DND-41 (cell line): ENCODE measurements around the gene RXRB.
A peak's percentile ranks its signal among the peaks of the same experiment; 100 is the strongest.

Source experiments
- ATAC-seq: fragments of 200-7000 bp; cut with Tn5 transposase; 3 replicates; pipeline ENCODE4 v1.9.1; 2021; ENCODE audit warnings: low read depth; ENCODE audit not compliant: insufficient read depth
- DNase-seq: peaks from one replicate; pipeline ENCODE4 v3.0.0-alpha.2; 2020
- H2AFZ ChIP-seq: 2 replicates; pipeline ENCODE4 v1.6.0; 2012; ENCODE audit warnings: low read depth, low read length
- H3K27ac ChIP-seq: 2 replicates; pipeline ENCODE4 v1.5.1; 2012; ENCODE audit warnings: low read length, inconsistent platforms
- H3K27me3 ChIP-seq: fragments of 200-600 bp; sonication (generic); 2 replicates; pipeline ENCODE4 v1.6.0; 2012; ENCODE audit warnings: low read length, mild to moderate bottlenecking, inconsistent platforms; ENCODE audit not compliant: insufficient read depth, poor library complexity
- H3K36me3 ChIP-seq: 2 replicates; pipeline ENCODE4 v1.5.1; 2012; ENCODE audit warnings: low read length, inconsistent platforms; ENCODE audit not compliant: insufficient read depth
- H3K4me1 ChIP-seq: 2 replicates; pipeline ENCODE4 v1.5.1; 2012; ENCODE audit warnings: mild to moderate bottlenecking, low read length; ENCODE audit not compliant: insufficient read depth
- H3K4me2 ChIP-seq: 2 replicates; pipeline ENCODE4 v1.6.0; 2012; ENCODE audit warnings: mild to moderate bottlenecking, moderate library complexity, low read length, inconsistent platforms; ENCODE audit not compliant: insufficient read depth
- H3K4me3 ChIP-seq, 2 experiments: fragments of 200-600 bp in 1 of 2; shearing (Covaris generic) in 1 of 2; 2 replicates each; pipeline ENCODE4 v1.5.1; 2012 to 2016; ENCODE audit warnings: inconsistent platforms in 2 of 2, low read length in 2 of 2, mild to moderate bottlenecking in 2 of 2, low read depth in 1 of 2, moderate library complexity in 1 of 2
- H3K79me2 ChIP-seq: 2 replicates; pipeline ENCODE4 v1.6.0; 2012; ENCODE audit warnings: low read length, inconsistent platforms; ENCODE audit not compliant: insufficient read depth
- H3K9ac ChIP-seq: 2 replicates; pipeline ENCODE4 v1.6.0; 2012; ENCODE audit warnings: low read depth, mild to moderate bottlenecking, inconsistent platforms, low read length, moderate library complexity
- H3K9me3 ChIP-seq: 2 replicates; pipeline ENCODE4 v1.5.1; 2012; ENCODE audit warnings: low read length, moderate library complexity, mild to moderate bottlenecking, inconsistent platforms; ENCODE audit not compliant: insufficient read depth, severe bottlenecking
- H4K20me1 ChIP-seq: 2 replicates; pipeline ENCODE4 v1.6.0; 2012; ENCODE audit warnings: low read length; ENCODE audit not compliant: insufficient read depth
- EZH2 ChIP-seq: IDR thresholded peaks from 3 replicates; pipeline ENCODE4 v1.6.1; 2012; ENCODE audit warnings: borderline replicate concordance, low read depth, mild to moderate bottlenecking, moderate library complexity, low read length, inconsistent platforms; ENCODE audit not compliant: severe bottlenecking
- TF ChIP-seq, protein P1 (sequence below): IDR thresholded peaks from 2 replicates; pipeline ENCODE4 v1.5.1; 2012; ENCODE audit warnings: borderline replicate concordance, low read length, moderate library complexity, mild to moderate bottlenecking; ENCODE audit not compliant: poor library complexity, severe bottlenecking; ENCODE audit errors: extremely low read depth

The RXRB gene

DNA sequence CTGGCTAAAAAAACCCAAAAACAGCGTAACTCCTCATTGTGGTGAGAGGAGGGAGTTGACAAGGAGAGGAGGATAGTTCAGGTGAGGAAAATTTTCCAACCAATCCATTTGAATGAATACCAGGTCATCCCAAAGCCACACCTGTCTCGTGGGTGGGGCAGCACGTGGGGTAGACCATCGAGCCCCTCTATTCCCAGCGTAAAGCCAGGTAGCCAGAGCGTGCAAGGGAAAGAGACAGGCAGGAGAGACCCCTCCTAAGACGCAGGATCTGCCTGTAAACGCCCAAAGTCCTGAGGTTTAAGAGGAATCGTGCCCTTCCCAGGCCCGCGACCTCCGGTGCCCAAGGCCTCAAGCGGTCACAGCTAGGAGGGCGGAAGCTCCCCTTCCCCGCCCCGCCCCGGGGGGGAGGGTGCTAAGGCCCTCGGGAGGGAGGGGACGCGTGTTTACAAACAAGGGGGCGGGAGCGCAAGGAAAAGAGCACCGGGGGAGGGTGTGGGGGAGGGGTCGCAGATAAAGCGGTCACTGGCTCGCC is 712 bp downstream of the RXRB start:
- Histone ChIP-seq H3K9ac (peak overlapping the region; percentile 90), H3K4me2 (peak overlapping the region; percentile 77), H4K20me1 (peaks cover 37% of the 10 kb centered on the region), H2AFZ (peak overlapping the region; percentile 92), H3K4me1 (peaks cover 56% of the 10 kb centered on the region), H3K27ac (peak overlapping the region; percentile 99), H3K9me3 (no peaks in the 10 kb centered on the region), H3K4me3 (peak overlapping the region; percentile 58 to 60; a peak in 3 of 4 replicates), H3K27me3 (no peaks in the 10 kb centered on the region), H3K36me3 (peaks cover 67% of the 10 kb centered on the region), H3K79me2 (peaks cover 59% of the 10 kb centered on the region)
- TF ChIP-seq EZH2, result no peak
- TF ChIP-seq, protein P1, sequence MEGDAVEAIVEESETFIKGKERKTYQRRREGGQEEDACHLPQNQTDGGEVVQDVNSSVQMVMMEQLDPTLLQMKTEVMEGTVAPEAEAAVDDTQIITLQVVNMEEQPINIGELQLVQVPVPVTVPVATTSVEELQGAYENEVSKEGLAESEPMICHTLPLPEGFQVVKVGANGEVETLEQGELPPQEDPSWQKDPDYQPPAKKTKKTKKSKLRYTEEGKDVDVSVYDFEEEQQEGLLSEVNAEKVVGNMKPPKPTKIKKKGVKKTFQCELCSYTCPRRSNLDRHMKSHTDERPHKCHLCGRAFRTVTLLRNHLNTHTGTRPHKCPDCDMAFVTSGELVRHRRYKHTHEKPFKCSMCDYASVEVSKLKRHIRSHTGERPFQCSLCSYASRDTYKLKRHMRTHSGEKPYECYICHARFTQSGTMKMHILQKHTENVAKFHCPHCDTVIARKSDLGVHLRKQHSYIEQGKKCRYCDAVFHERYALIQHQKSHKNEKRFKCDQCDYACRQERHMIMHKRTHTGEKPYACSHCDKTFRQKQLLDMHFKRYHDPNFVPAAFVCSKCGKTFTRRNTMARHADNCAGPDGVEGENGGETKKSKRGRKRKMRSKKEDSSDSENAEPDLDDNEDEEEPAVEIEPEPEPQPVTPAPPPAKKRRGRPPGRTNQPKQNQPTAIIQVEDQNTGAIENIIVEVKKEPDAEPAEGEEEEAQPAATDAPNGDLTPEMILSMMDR, result no peak
- peak; percentile 82 for DNase-seq
- ATAC-seq, result peak; percentile 49

DNA sequence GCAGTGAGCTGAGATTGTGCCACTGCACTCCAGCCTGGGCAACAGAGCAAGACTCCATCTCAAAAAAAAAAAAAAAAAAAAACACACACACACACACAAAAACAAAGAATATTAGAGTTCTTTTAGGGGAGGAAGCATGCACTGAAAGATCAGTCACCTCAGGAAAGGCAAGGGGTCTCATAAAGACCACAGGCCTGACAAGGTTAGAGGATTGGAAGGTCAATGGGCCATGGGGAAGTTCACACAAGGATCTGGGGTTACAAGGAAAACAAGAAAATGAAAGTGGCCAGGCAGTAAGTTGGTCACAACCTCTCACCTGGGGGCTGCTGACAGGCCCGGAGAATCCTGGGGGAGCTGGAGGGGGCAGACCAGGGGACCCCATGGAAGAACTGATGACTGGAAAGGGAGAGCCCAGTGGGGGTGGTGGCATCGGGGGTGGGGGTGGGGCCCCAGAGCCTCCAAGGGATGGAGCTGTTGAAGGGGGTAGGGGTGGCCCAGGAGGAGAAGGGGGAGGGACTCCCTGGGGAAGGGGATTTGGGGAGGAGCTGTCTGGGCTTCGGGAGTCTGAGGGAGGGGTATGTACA is 1.5 kb downstream of the RXRB start:
- DNase-seq (no peak), ATAC-seq (no peak)
- Histone ChIP-seq H3K79me2 (peaks cover 58% of the 10 kb centered on the region), H3K27me3 (no peaks in the 10 kb centered on the region), H3K4me3 (peak overlapping the region in 1 of 2 experiments; percentile 60; a peak in 2 of 4 replicates), H3K9ac (peak overlapping the region; percentile 90), H4K20me1 (peaks cover 45% of the 10 kb centered on the region), H3K4me1 (peaks cover 51% of the 10 kb centered on the region), H2AFZ (no peak overlapping the region), H3K36me3 (peaks cover 74% of the 10 kb centered on the region), H3K27ac (no peak overlapping the region; the same call in 1 of the 2 replicates), H3K9me3 (no peaks in the 10 kb centered on the region), H3K4me2 (peak overlapping the region; percentile 77)
- TF ChIP-seq, protein P1, result no peak
- no peak for TF ChIP-seq EZH2

DNA sequence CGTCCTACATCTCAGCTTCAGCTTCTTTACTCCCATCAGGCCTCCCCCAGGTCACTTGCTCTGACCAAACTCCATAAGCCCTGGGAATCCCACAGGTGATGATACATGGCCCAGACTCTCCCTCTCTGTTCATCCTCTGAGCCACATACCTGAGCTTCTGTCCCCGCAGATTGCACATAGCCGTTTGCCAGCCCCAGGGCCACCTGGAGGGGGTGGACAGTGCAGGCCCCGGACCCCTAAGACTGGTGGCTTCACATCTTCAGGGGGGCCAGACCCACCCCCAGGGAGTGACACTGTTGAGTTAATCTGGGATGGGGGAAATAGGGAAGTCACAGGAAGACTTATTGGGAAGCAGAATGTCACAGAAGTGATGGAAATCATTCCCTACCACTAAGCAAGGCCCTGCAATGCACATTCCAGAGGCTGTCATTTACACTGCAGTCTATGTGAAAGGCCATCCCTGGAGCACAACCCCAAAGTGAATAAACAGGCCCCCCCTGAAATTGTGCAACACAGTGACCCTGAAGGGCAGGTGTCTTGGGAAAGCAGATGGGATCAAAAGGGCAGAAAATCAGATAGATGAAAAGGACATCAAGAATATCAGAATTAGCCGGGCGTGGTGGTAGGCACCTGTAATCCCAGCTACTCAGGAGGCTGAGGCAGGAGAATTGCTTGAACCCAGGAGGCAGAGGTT is 2.2 kb downstream of the RXRB start:
- H3K4me2 ChIP-seq, result peak overlapping the region; percentile 77
- H3K27ac ChIP-seq, result no peak overlapping the region
- peaks cover 55% of the 10 kb centered on the region for H3K79me2 ChIP-seq
- no peaks in the 10 kb centered on the region for H3K27me3 ChIP-seq
- peaks cover 46% of the 10 kb centered on the region for H4K20me1 ChIP-seq
- no peaks in the 10 kb centered on the region for H3K9me3 ChIP-seq
- peak overlapping the region; percentile 14; the same call in 1 of the 2 replicates for H3K9ac ChIP-seq
- peak overlapping the region in 1 of 2 experiments; percentile 23; a peak in 1 of 4 replicates for H3K4me3 ChIP-seq
- TF ChIP-seq, protein P1, result no peak
- no peak for TF ChIP-seq EZH2
- H2AFZ ChIP-seq, result no peak overlapping the region
- H3K4me1 ChIP-seq, result peaks cover 44% of the 10 kb centered on the region
- DNase-seq, result no peak
- ATAC-seq, result no peak
- H3K36me3 ChIP-seq, result peaks cover 69% of the 10 kb centered on the region
